H7 (cell line): ENCODE data around the gene LIN52. TPM values are rescaled to one million over a fixed set of nuclear protein-coding genes. Genes with fewer than 3 reads are reported as not detected.

Experiments used
- DNase-seq: peaks from one replicate; pipeline ENCODE4 v3.0.0; 2012
- H3K27me3 ChIP-seq: 2 replicates; pipeline ENCODE4 v1.6.0; 2011; ENCODE audit warnings: mild to moderate bottlenecking, low read length; ENCODE audit not compliant: control insufficient read depth, insufficient read depth
- H3K36me3 ChIP-seq: replicated peaks from 2 replicates; pipeline ENCODE4 v1.5.1; 2011; ENCODE audit warnings: low read length; ENCODE audit not compliant: control insufficient read depth, insufficient read depth
- H3K4me3 ChIP-seq: 2 replicates; pipeline ENCODE4 v1.5.1; 2011; ENCODE audit warnings: low read depth, mild to moderate bottlenecking, control low read depth, low read length, moderate library complexity; ENCODE audit not compliant: insufficient read depth
- total RNA-seq: library from RNA; depleted of rRNA; stranded (reverse); fragments of >200 nt; shearing (Covaris generic); gene quantifications from 2 replicates; pipeline ENCODE4 v1.2.3, GENCODE V29; 2014

Gene LIN52
- total RNA-seq, 1 experiment from 2014 or later: 13.3 TPM

DNA sequence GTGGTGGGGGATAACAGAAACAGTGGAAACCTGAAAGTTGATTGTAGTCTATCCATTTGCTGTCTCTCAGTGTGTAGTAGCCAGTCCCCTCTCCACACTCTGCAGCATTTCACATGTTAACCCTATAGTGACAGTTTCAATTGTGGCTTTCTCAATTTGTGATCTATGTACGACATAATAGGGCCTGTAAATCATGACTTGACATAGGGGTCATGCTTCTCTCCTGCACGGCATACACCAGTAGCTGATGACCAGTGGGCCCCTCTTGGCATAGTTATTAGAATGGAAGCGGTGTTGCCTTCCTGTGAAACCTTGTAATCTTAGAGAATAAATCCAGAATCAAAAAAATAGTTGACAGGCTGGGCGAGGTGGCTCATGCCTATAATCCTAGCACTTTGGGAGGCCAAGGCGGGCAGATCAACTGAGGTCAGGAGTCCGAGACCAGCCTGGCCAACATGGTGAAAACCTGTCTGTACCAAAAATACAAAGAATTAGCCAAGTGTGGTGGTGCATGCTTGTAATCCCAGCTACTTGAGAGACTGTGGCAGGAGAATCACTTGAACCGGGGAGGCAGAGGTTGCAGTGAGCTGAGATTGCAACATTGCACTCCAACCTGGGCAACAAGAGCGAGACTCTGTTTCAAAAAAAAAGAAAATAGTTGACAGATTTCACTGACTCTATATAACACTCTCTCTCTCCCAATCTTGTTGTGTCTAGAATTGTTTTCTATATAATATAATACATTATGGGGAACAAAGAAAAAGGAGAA lies 109.9 kb downstream of the LIN52 start:
- no peak overlapping the region for H3K4me3 ChIP-seq
- DNase-seq: no peak
- no peaks in the 10 kb centered on the region for H3K27me3 ChIP-seq

GRCh38 chr14:74195623-74196022 lies 110.9 kb downstream of the LIN52 start:
- Histone ChIP-seq H3K4me3 (no peak overlapping the region), H3K36me3 (peaks cover 5% of the 10 kb centered on the region), H3K27me3 (no peaks in the 10 kb centered on the region)
- DNase-seq: no peak

More for the DNA sequence above, 109.9 kb downstream of the LIN52 start:
- peaks cover 5% of the 10 kb centered on the region for H3K36me3 ChIP-seq

GRCh38 chr14:74198441-74199234 lies 113.9 kb downstream of the LIN52 start:
- H3K36me3 ChIP-seq: peaks cover 5% of the 10 kb centered on the region
- H3K27me3 ChIP-seq: no peaks in the 10 kb centered on the region
- DNase-seq: no peak
- no peak overlapping the region for H3K4me3 ChIP-seq

DNA sequence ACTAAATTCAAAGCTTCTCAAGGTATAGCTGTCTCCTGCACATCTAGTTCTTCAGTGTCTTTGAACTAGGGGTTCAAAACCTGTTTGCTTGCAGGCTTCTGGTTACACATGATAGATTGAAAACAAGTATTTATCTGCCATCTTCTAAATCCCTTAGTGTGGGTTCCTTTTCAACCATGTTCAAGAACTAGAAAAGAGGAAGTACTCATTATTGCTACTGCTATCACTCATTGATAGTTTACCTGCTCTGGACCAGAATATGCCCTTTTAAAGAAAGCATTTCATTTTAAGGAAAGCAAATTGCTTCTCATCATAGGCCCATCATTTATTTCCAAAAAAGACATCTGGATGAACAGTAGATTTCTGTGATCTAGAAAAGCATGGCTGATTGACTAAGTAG lies 117.4 kb downstream of the LIN52 start:
- Histone ChIP-seq H3K27me3 (no peaks in the 10 kb centered on the region), H3K36me3 (peaks cover 5% of the 10 kb centered on the region), H3K4me3 (no peak overlapping the region)
- no peak for DNase-seq

DNA sequence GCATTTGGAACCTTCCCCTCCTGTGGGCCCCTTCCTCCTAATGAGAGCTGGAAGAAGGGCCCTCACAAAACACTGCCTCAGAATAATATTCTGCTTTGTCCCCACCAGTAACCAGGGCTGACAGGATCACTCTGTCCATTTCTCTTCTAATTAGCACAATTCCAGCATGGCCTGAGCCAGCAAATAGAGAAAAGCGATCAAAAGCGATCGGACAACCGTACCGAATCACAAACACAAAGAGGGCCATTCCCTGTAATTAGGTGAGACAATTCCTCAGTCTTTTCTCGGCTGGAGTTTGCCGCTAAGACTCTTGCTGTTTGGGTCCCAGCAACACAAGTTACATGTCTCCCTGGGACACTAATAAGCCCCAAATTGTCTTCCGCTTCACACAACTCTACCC lies 118.9 kb downstream of the LIN52 start:
- peaks cover 5% of the 10 kb centered on the region for H3K36me3 ChIP-seq
- no peaks in the 10 kb centered on the region for H3K27me3 ChIP-seq
- no peak for DNase-seq
- no peak overlapping the region for H3K4me3 ChIP-seq

GRCh38 chr14:74204491-74204890 lies 119.7 kb downstream of the LIN52 start:
- DNase-seq: no peak
- Histone ChIP-seq H3K27me3 (no peaks in the 10 kb centered on the region), H3K4me3 (no peak overlapping the region), H3K36me3 (no peaks in the 10 kb centered on the region)

DNA sequence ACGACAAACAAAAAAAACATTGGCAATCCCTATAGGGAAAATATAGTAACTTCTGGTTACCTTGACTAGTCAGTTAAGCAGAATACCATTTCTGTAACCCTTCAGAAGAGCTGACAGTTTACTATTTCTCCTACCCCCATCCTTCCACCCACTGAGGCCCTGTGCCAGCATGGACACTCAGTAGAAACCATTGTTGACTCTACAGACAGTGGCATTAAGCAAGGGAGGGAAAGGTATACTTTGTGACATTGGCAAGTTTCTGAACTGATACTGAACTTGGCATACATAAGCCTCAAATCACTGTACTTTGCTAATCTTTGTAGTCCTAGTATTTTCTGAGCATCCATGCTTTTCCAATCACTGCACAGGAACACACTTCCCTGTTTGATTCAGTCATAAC lies 121.1 kb downstream of the LIN52 start:
- Histone ChIP-seq H3K27me3 (no peaks in the 10 kb centered on the region), H3K36me3 (no peaks in the 10 kb centered on the region), H3K4me3 (no peak overlapping the region)
- no peak for DNase-seq

- Histone ChIP-seq H3K36me3 (no peaks in the 10 kb centered on the region), H3K27me3 (no peaks in the 10 kb centered on the region), H3K4me3 (no peak overlapping the region)
- DNase-seq: peak; percentile 76
Observed at GRCh38 chr14:74207943-74208342, 123.2 kb downstream of the LIN52 start.

- Histone ChIP-seq H3K27me3 (no peaks in the 10 kb centered on the region), H3K4me3 (no peak overlapping the region)
- DNase-seq: no peak
Observed at GRCh38 chr14:74208642-74209041, 123.9 kb downstream of the LIN52 start.

GRCh38 chr14:74211945-74212580 lies 127.3 kb downstream of the LIN52 start:
- Histone ChIP-seq H3K4me3 (no peak overlapping the region), H3K27me3 (peaks cover 3% of the 10 kb centered on the region), H3K36me3 (no peaks in the 10 kb centered on the region)
- DNase-seq: no peak

More at GRCh38 chr14:74208642-74209041, 123.9 kb downstream of the LIN52 start:
- no peaks in the 10 kb centered on the region for H3K36me3 ChIP-seq

GRCh38 chr14:74213907-74214803 lies 129.4 kb downstream of the LIN52 start:
- Histone ChIP-seq H3K4me3 (no peak overlapping the region), H3K27me3 (peaks cover 16% of the 10 kb centered on the region), H3K36me3 (no peaks in the 10 kb centered on the region)
- DNase-seq: peak; percentile 63

DNA sequence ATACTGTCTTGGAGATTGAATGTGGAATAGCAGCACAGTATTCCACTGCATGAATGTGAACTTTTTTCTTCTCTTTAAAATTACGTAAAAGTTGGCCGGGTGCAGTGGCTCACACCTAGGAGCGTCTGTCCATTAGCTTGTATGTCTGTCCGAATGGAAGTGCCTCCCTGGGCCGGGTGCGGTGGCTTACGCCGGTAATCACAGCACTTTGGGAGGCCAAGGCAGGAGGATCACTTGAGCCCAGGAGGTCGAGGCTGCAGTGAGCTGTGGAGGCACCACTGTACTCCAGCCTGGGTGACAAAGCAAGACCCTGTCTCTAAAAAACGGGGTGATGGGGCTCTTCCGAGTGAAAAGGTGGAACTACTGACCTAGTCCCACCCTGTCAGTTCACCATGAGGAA lies 131.9 kb downstream of the LIN52 start:
- no peak for DNase-seq
- Histone ChIP-seq H3K27me3 (peaks cover 19% of the 10 kb centered on the region), H3K36me3 (no peaks in the 10 kb centered on the region), H3K4me3 (no peak overlapping the region)

DNA sequence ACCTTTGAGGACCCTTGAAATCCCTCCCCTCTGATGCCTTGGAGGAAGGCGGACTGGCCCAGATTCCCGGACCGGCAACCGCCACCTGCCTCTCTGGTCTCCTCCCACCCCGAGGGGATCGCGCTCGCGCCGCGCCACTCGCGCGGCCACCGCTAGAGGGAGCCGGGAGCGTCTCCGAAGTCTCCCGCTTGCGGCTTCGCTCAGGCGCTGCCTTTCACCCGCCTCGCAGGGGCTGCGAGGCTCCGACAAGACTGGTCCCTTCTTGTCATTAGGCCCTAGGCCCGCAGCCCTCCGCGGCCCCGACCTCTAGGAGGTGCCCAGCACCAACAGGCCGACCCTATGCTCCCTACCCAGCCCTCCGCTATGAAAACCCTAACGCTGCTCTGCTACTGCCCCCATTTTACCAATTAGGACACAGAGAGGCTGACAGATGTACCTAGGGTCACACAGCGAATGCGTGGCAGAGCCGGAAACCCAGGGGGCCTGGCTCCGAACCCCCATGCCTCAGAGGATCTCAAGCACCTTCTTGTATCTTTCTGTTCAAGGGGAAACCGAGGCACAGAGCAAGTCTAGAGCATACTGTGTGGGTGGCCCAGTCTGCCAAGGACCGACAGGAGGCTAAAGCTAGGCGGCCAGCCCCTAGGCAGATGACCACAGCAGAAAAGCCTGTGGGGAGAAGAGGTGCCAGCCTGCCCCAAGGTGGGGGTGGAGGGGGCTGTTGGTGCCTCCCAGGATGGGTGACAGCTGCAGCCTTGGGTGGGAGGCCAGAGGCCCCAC lies 133.1 kb downstream of the LIN52 start:
- H3K27me3 ChIP-seq: peaks cover 19% of the 10 kb centered on the region
- no peak overlapping the region; the same call in 1 of the 2 replicates for H3K4me3 ChIP-seq
- DNase-seq: peak; percentile 98
- H3K36me3 ChIP-seq: no peaks in the 10 kb centered on the region
